DND-41 (cell line): ENCODE measurements around the gene TAS2R30.

Source experiments
- ATAC-seq: fragments of 200-7000 bp; cut with Tn5 transposase; 3 replicates; pipeline ENCODE4 v1.9.1; 2021; ENCODE audit warnings: low read depth; ENCODE audit not compliant: insufficient read depth
- DNase-seq: peaks from one replicate; pipeline ENCODE4 v3.0.0-alpha.2; 2020
- H2AFZ ChIP-seq: 2 replicates; pipeline ENCODE4 v1.6.0; 2012; ENCODE audit warnings: low read depth, low read length
- H3K27ac ChIP-seq: 2 replicates; pipeline ENCODE4 v1.5.1; 2012; ENCODE audit warnings: low read length, inconsistent platforms
- H3K27me3 ChIP-seq: fragments of 200-600 bp; sonication (generic); 2 replicates; pipeline ENCODE4 v1.6.0; 2012; ENCODE audit warnings: low read length, mild to moderate bottlenecking, inconsistent platforms; ENCODE audit not compliant: insufficient read depth, poor library complexity
- H3K36me3 ChIP-seq: 2 replicates; pipeline ENCODE4 v1.5.1; 2012; ENCODE audit warnings: low read length, inconsistent platforms; ENCODE audit not compliant: insufficient read depth
- H3K4me1 ChIP-seq: 2 replicates; pipeline ENCODE4 v1.5.1; 2012; ENCODE audit warnings: mild to moderate bottlenecking, low read length; ENCODE audit not compliant: insufficient read depth
- H3K4me2 ChIP-seq: 2 replicates; pipeline ENCODE4 v1.6.0; 2012; ENCODE audit warnings: mild to moderate bottlenecking, moderate library complexity, low read length, inconsistent platforms; ENCODE audit not compliant: insufficient read depth
- H3K4me3 ChIP-seq, 2 experiments: fragments of 200-600 bp in 1 of 2; shearing (Covaris generic) in 1 of 2; 2 replicates each; pipeline ENCODE4 v1.5.1; 2012 to 2016; ENCODE audit warnings: inconsistent platforms in 2 of 2, low read length in 2 of 2, mild to moderate bottlenecking in 2 of 2, low read depth in 1 of 2, moderate library complexity in 1 of 2
- H3K79me2 ChIP-seq: 2 replicates; pipeline ENCODE4 v1.6.0; 2012; ENCODE audit warnings: low read length, inconsistent platforms; ENCODE audit not compliant: insufficient read depth
- H3K9ac ChIP-seq: 2 replicates; pipeline ENCODE4 v1.6.0; 2012; ENCODE audit warnings: low read depth, mild to moderate bottlenecking, inconsistent platforms, low read length, moderate library complexity
- H3K9me3 ChIP-seq: 2 replicates; pipeline ENCODE4 v1.5.1; 2012; ENCODE audit warnings: low read length, moderate library complexity, mild to moderate bottlenecking, inconsistent platforms; ENCODE audit not compliant: insufficient read depth, severe bottlenecking
- H4K20me1 ChIP-seq: 2 replicates; pipeline ENCODE4 v1.6.0; 2012; ENCODE audit warnings: low read length; ENCODE audit not compliant: insufficient read depth
- CTCF ChIP-seq: IDR thresholded peaks from 2 replicates; pipeline ENCODE4 v1.5.1; 2012; ENCODE audit warnings: borderline replicate concordance, low read length, moderate library complexity, mild to moderate bottlenecking; ENCODE audit not compliant: poor library complexity, severe bottlenecking; ENCODE audit errors: extremely low read depth
- EZH2 ChIP-seq: IDR thresholded peaks from 3 replicates; pipeline ENCODE4 v1.6.1; 2012; ENCODE audit warnings: borderline replicate concordance, low read depth, mild to moderate bottlenecking, moderate library complexity, low read length, inconsistent platforms; ENCODE audit not compliant: severe bottlenecking

Gene TAS2R30

DNA sequence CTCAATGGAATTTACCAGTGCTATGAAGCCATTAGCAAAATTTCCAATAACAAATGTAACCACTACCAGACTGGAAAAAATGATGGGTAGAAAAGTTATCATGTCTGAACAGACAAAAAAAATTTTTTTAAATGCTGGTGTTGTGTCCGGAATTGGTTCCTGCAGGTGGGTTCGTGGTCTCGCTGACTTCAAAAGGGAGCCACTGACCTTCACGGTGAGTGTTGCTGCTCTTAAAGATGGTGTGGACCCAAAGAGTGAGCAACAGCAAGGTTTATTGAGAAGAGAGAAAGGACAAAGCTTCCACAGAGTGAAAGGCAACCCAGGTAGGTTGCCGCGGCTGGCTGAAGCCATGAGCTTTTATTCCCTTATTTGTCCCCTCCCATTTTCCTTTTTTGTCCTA, 42.3 kb downstream of the TAS2R30 start, which contains the start of gene TAS2R43:
Gene TAS2R43 (minus strand): TSS at position 186 of the 400 bp plus-strand sequence. CDS start 84 bp downstream, at position 102.
- ATAC-seq = no peak
- Histone ChIP-seq H3K4me2 (no peak within 1 kb of the TSS), H3K27me3 (no peaks in the 10 kb centered on the region)

DNA sequence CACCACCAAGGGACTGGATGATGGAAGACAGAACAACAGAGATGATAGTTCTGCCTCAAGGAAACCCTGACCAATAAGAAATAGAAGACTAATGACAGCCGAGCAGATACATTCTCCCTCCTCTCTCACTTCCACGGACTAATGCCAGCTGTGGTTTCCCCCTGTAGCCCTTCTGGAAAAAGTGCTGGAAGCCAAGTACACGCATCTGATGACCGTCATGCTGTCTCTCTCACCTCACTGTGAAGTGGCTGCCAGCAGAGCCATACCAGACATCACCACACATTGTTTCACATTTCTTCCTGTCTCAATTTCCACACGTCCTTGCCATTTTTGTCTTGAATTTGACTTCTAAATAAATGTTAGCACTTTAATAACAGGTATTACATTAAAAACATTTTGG, 45.2 kb downstream of the TAS2R30 start:
- Histone ChIP-seq H3K4me1 (no peaks in the 10 kb centered on the region), H3K9me3 (no peaks in the 10 kb centered on the region), H3K9ac (no peak overlapping the region), H3K4me2 (no peak overlapping the region), H3K27ac (no peak overlapping the region), H3K79me2 (no peaks in the 10 kb centered on the region), H3K36me3 (no peaks in the 10 kb centered on the region), H4K20me1 (no peaks in the 10 kb centered on the region), H3K4me3 (no peak overlapping the region), H2AFZ (no peak overlapping the region), H3K27me3 (no peaks in the 10 kb centered on the region)
- no peak for ATAC-seq
- no peak for DNase-seq
- TF ChIP-seq EZH2 (no peak), CTCF (no peak)

More for the DNA sequence above, 42.3 kb downstream of the TAS2R30 start, which contains the start of gene TAS2R43:
- Histone ChIP-seq H3K27ac (no peak within 1 kb of the TSS), H3K79me2 (no peaks in the 10 kb centered on the region), H3K9ac (no peak within 1 kb of the TSS), H2AFZ (no peak within 1 kb of the TSS), H3K36me3 (no peaks in the 10 kb centered on the region), H3K9me3 (no peaks in the 10 kb centered on the region), H3K4me3 (no peak within 1 kb of the TSS), H3K4me1 (no peaks in the 10 kb centered on the region), H4K20me1 (no peaks in the 10 kb centered on the region)
- TF ChIP-seq EZH2 (no peak), CTCF (no peak)
- no peak for DNase-seq

GRCh38 chr12:11085419-11085818, 49.0 kb downstream of the TAS2R30 start:
- no peaks in the 10 kb centered on the region for H3K36me3 ChIP-seq
- no peaks in the 10 kb centered on the region for H4K20me1 ChIP-seq
- H3K27me3 ChIP-seq = no peaks in the 10 kb centered on the region
- H3K79me2 ChIP-seq = no peaks in the 10 kb centered on the region
- DNase-seq (no peak), ATAC-seq (no peak)
- H3K4me1 ChIP-seq = no peaks in the 10 kb centered on the region
- peaks cover 4% of the 10 kb centered on the region for H3K9me3 ChIP-seq
- TF ChIP-seq CTCF (no peak), EZH2 (no peak)
- no peak overlapping the region for H3K4me2 ChIP-seq
- no peak overlapping the region for H3K27ac ChIP-seq
- H3K4me3 ChIP-seq = no peak overlapping the region
- H2AFZ ChIP-seq = no peak overlapping the region
- no peak overlapping the region for H3K9ac ChIP-seq
